DND-41 (cell line): ENCODE results near the gene CACNA2D3.

Experiments
- CTCF ChIP-seq: IDR thresholded peaks from 2 replicates; pipeline ENCODE4 v1.5.1; 2012; ENCODE audit warnings: borderline replicate concordance, low read length, moderate library complexity, mild to moderate bottlenecking; ENCODE audit not compliant: poor library complexity, severe bottlenecking; ENCODE audit errors: extremely low read depth
- EZH2 ChIP-seq: IDR thresholded peaks from 3 replicates; pipeline ENCODE4 v1.6.1; 2012; ENCODE audit warnings: borderline replicate concordance, low read depth, mild to moderate bottlenecking, moderate library complexity, low read length, inconsistent platforms; ENCODE audit not compliant: severe bottlenecking

- TF ChIP-seq CTCF (no peak), EZH2 (no peak)
These were observed 397.1 kb downstream of the CACNA2D3 start for GRCh38 chr3:54519493-54519892.
